ENCODE measurements around the gene KCNJ11. TPM values are rescaled to one million over a fixed set of nuclear protein-coding genes. Genes with fewer than 3 reads are reported as not detected.

KCNJ11 gene
- total and polyA plus RNA-seq, 2 experiments from 2014 or later: 0.31 to 10.5 TPM

- H3K9me2 ChIP-seq (replicated peaks; ENCODE audit: insufficient read depth): no peaks in the 10 kb centered on the region
- H2AFZ ChIP-seq: no peak overlapping the region
- 93% methylated on average over 7 of the region's 7 CpGs for WGBS (ENCODE audit: low lambda C conversion rate, missing lambda C conversion rate)
- peaks cover 3% of the 10 kb centered on the region for H3K79me2 ChIP-seq
- H3K36me3 ChIP-seq (replicated peaks; ENCODE audit: insufficient read depth, low read depth): no peaks in the 10 kb centered on the region
- H3K4me1 ChIP-seq (ENCODE audit: insufficient read depth): peaks cover 5% of the 10 kb centered on the region
- peaks cover 8% of the 10 kb centered on the region for H3K27me3 ChIP-seq
- H4K20me1 ChIP-seq (ENCODE audit: insufficient read depth, poor library complexity, severe bottlenecking): no peaks in the 10 kb centered on the region
- no peaks in the 10 kb centered on the region for H3K9me3 ChIP-seq (ENCODE audit: low read depth)
- TF ChIP-seq CTCF (IDR thresholded peaks at IDR 0.05; ENCODE audit: poor library complexity) (no peak), EZH2phosphoT487 (IDR thresholded peaks at IDR 0.05; ENCODE audit: low read depth, severe bottlenecking, unreplicated experiment) (no peak), EZH2 (IDR thresholded peaks at IDR 0.05; ENCODE audit: borderline replicate concordance) (no peak)
- peak overlapping the region; percentile 94 for H3K4me2 ChIP-seq
- no peak for DNase-seq (ENCODE audit: low spot score)
- no peak overlapping the region for H3K27ac ChIP-seq
- H3K4me3 ChIP-seq: no peak overlapping the region
Observed at GRCh38 chr11:17350455-17351171, 37.8 kb downstream of the KCNJ11 start.

- peaks cover 8% of the 10 kb centered on the region for H3K27me3 ChIP-seq
- no peak overlapping the region for H2AFZ ChIP-seq
- no peaks in the 10 kb centered on the region for H3K79me2 ChIP-seq
- no peaks in the 10 kb centered on the region for H4K20me1 ChIP-seq (ENCODE audit: insufficient read depth, poor library complexity, severe bottlenecking)
- no peaks in the 10 kb centered on the region for H3K36me3 ChIP-seq (replicated peaks; ENCODE audit: insufficient read depth, low read depth)
- H3K9me3 ChIP-seq (ENCODE audit: low read depth): no peaks in the 10 kb centered on the region
- no peaks in the 10 kb centered on the region for H3K4me1 ChIP-seq (ENCODE audit: insufficient read depth)
- no peak overlapping the region for H3K4me2 ChIP-seq
- TF ChIP-seq CTCF (IDR thresholded peaks at IDR 0.05; ENCODE audit: poor library complexity) (no peak), EZH2phosphoT487 (IDR thresholded peaks at IDR 0.05; ENCODE audit: low read depth, severe bottlenecking, unreplicated experiment) (no peak), EZH2 (IDR thresholded peaks at IDR 0.05; ENCODE audit: borderline replicate concordance) (no peak)
- 63% methylated on average over 1 of the region's 1 CpG for WGBS (ENCODE audit: low lambda C conversion rate, missing lambda C conversion rate)
- no peak overlapping the region for H3K27ac ChIP-seq
- DNase-seq (ENCODE audit: low spot score): no peak
- H3K9me2 ChIP-seq (replicated peaks; ENCODE audit: insufficient read depth): no peaks in the 10 kb centered on the region
- H3K4me3 ChIP-seq: no peak overlapping the region
Observed at GRCh38 chr11:17347676-17348075, 40.8 kb downstream of the KCNJ11 start.

GRCh38 chr11:17343907-17344306 lies 44.6 kb downstream of the KCNJ11 start:
- no peak for TF ChIP-seq EZH2phosphoT487 (IDR thresholded peaks at IDR 0.05; ENCODE audit: low read depth, severe bottlenecking, unreplicated experiment)
- no peak for TF ChIP-seq CTCF (IDR thresholded peaks at IDR 0.05; ENCODE audit: poor library complexity)
- no peak for TF ChIP-seq EZH2 (IDR thresholded peaks at IDR 0.05; ENCODE audit: borderline replicate concordance)
- Histone ChIP-seq H3K79me2 (no peaks in the 10 kb centered on the region), H2AFZ (no peak overlapping the region), H3K9me2 (replicated peaks; ENCODE audit: insufficient read depth) (no peaks in the 10 kb centered on the region), H4K20me1 (ENCODE audit: insufficient read depth, poor library complexity, severe bottlenecking) (no peaks in the 10 kb centered on the region), H3K27me3 (no peaks in the 10 kb centered on the region), H3K4me3 (no peak overlapping the region), H3K27ac (no peak overlapping the region), H3K9me3 (ENCODE audit: low read depth) (no peaks in the 10 kb centered on the region), H3K4me2 (no peak overlapping the region), H3K4me1 (ENCODE audit: insufficient read depth) (no peaks in the 10 kb centered on the region), H3K36me3 (replicated peaks; ENCODE audit: insufficient read depth, low read depth) (no peaks in the 10 kb centered on the region)
- peak; percentile 31 for DNase-seq (ENCODE audit: low spot score)
- 81% methylated on average over 1 of the region's 1 CpG for WGBS (ENCODE audit: low lambda C conversion rate, missing lambda C conversion rate)
